Effector memory CD8-positive, alpha-beta T cell (primary cell): ENCODE measurements around the gene GNAS.

Experiments
- ATAC-seq: fragments of 150-1000 bp; cut with Tn5 transposase; replicated peaks from 2 replicates; pipeline ENCODE4 v1.10.0; 2021; ENCODE audit warnings: mild to moderate bottlenecking, moderate library complexity
- DNase-seq, 3 experiments: peaks; one replicate each; pipeline ENCODE4 v3.0.0; 2021
- H3K27ac Mint-ChIP-seq, 2 donors: one replicate each; pipeline ENCODE4 v1.8.0; 2022; ENCODE audit warnings: mild to moderate bottlenecking in 2 of 2, mixed read lengths in 2 of 2, moderate library complexity in 2 of 2
- H3K27me3 Mint-ChIP-seq, 2 donors: one replicate each; pipeline ENCODE4 v1.8.0; 2022; ENCODE audit warnings: mixed read lengths in 2 of 2
- H3K36me3 Mint-ChIP-seq: one replicate; pipeline ENCODE4 v1.8.0; 2022; ENCODE audit warnings: mild to moderate bottlenecking, moderate library complexity, mixed read lengths; ENCODE audit not compliant: insufficient read depth
- H3K4me1 Mint-ChIP-seq, 2 donors: one replicate each; pipeline ENCODE4 v1.8.0; 2022; ENCODE audit warnings: low read depth in 2 of 2, mixed read lengths in 2 of 2
- H3K4me3 Mint-ChIP-seq, 2 donors: one replicate each; pipeline ENCODE4 v1.8.0; 2022; ENCODE audit warnings: mild to moderate bottlenecking in 2 of 2, mixed read lengths in 2 of 2, moderate library complexity in 2 of 2
- H3K9me3 Mint-ChIP-seq, 2 donors: one replicate each; pipeline ENCODE4 v1.8.0; 2022; ENCODE audit warnings: mixed read lengths in 2 of 2

GNAS gene

DNA sequence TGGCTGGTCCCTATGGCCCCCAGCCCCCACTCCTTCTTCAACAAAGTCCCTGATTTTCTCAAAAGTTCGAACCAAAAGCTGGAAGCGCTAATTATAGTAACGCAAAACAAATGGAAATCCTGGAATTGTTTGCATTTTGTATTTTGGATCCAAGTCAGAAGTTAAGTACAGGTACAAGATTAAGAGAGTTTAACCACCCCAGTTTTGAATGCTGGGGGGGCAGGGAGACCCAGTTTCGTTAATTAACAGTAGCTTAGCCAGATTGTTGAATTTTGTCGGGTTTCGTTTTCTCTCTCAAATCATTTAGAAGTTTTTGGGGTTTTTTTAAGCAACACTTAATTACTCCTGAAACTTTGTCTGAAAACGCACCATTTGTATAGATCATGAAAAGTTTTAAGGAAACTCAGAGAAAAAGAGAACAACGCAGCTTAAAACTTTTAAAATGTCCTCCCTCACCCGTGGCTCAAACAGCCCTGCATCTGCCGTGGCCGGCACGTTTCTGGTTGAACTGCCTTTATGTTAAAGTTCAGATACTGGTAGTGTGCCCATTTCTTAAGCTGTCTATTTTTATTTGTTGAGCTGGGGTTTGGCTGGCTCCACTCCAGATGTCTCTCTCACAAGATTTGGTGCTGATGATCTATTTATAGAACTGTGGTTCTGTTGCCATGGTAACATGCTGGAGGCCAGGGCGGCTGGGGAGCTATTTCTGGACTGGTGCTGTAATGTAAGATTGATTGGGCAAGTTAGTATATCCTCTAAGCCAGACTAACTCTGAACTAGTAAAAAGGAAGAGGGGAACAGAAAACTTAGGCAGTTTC, 55.0 kb downstream of the GNAS start:
- ATAC-seq (peak; percentile 90), DNase-seq (peak; percentile 60 to 63 (median 63))
- H3K27me3 Mint-ChIP-seq, result no peaks in the 10 kb centered on the region
- no peaks in the 10 kb centered on the region for H3K9me3 Mint-ChIP-seq
- H3K27ac Mint-ChIP-seq, result peak overlapping the region; percentile 88 to 94
- H3K4me1 Mint-ChIP-seq, result peaks cover 46 to 57% of the 10 kb centered on the region in 2 donors
- H3K36me3 Mint-ChIP-seq, result peaks cover 95% of the 10 kb centered on the region
- peak overlapping the region; percentile 52 to 82 for H3K4me3 Mint-ChIP-seq

DNA sequence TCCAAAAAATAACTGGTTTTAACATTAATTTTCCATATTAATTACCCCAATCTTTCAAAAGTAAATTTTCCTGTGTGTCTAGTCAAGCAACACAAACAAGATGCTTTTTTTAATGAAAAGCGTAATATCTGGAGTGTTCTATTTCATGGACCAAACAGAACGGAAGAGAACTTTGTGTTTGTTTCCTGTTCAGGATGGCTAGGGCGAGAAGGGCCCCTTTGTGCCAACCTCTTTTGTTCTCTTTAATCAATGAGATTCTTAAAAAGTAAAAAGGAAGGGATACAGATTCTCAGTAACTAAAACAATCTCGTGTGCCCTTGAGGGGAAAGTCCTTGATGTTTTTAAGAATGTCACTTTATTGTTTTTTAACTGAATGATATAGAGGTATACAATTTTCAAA, 55.7 kb downstream of the GNAS start:
- H3K9me3 Mint-ChIP-seq, result no peaks in the 10 kb centered on the region
- H3K4me3 Mint-ChIP-seq, result peak overlapping the region; percentile 52 to 82
- ATAC-seq, result no peak
- no peak for DNase-seq
- H3K27me3 Mint-ChIP-seq, result no peaks in the 10 kb centered on the region
- peak overlapping the region; percentile 88 to 94 for H3K27ac Mint-ChIP-seq
- H3K4me1 Mint-ChIP-seq, result peaks cover 48 to 56% of the 10 kb centered on the region in 2 donors
- H3K36me3 Mint-ChIP-seq, result peaks cover 91% of the 10 kb centered on the region

DNA sequence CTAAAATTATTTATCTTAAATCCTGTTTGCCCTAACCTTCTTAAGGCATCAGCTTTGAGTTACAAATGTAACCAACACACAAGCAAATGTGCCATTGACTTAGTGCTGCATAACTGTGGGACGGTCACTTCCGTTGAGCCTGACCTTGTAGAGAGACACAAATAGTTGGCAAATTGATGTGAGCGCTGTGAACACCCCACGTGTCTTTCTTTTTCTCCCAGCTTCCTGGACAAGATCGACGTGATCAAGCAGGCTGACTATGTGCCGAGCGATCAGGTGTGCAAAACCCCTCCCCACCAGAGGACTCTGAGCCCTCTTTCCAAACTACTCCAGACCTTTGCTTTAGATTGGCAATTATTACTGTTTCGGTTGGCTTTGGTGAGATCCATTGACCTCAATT, 56.4 kb downstream of the GNAS start:
- DNase-seq (no peak), ATAC-seq (no peak)
- Mint-ChIP-seq H3K9me3 (no peaks in the 10 kb centered on the region), H3K4me3 (no peak overlapping the region), H3K27ac (peak overlapping the region in 1 of 2 donors; percentile 94), H3K27me3 (no peaks in the 10 kb centered on the region), H3K4me1 (peaks cover 43 to 50% of the 10 kb centered on the region in 2 donors), H3K36me3 (peaks cover 87% of the 10 kb centered on the region)

DNA sequence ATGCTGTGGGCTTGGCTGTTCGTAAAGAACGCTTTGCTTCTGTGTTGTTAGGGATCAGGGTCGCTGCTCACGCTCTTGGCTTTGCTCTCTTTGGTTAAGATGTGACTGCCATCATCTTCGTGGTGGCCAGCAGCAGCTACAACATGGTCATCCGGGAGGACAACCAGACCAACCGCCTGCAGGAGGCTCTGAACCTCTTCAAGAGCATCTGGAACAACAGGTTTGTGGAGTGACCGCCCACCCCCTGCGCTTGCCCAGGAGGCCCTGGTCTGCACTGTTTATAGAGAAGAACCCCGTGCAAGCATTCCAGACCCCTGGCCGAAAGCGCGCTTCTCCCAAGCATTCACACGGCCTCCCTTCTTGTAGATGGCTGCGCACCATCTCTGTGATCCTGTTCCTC, 57.1 kb downstream of the GNAS start:
- peaks cover 82% of the 10 kb centered on the region for H3K36me3 Mint-ChIP-seq
- H3K9me3 Mint-ChIP-seq, result no peaks in the 10 kb centered on the region
- no peak for ATAC-seq
- peaks cover 43 to 50% of the 10 kb centered on the region in 2 donors for H3K4me1 Mint-ChIP-seq
- H3K27me3 Mint-ChIP-seq, result no peaks in the 10 kb centered on the region
- no peak for DNase-seq
- peak overlapping the region in 1 of 2 donors; percentile 35 for H3K27ac Mint-ChIP-seq
- H3K4me3 Mint-ChIP-seq, result no peak overlapping the region

DNA sequence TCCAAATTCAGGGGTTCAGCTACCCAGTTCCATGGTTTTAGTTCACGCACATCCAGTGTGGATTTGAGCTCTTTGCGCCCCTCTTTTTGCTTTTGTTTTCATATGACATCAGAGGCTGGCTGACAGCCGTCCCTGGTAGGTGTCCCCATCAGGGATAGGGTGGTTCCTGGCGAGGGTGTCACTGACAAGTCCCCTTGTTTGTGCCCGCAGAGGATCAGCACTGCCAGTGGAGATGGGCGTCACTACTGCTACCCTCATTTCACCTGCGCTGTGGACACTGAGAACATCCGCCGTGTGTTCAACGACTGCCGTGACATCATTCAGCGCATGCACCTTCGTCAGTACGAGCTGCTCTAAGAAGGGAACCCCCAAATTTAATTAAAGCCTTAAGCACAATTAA, 58.0 kb downstream of the GNAS start:
- Mint-ChIP-seq H3K4me1 (peaks cover 40 to 43% of the 10 kb centered on the region in 2 donors), H3K36me3 (peaks cover 73% of the 10 kb centered on the region), H3K27ac (peak overlapping the region in 1 of 2 donors; percentile 38), H3K9me3 (no peaks in the 10 kb centered on the region), H3K27me3 (no peaks in the 10 kb centered on the region), H3K4me3 (no peak overlapping the region)
- ATAC-seq (no peak), DNase-seq (no peak)

DNA sequence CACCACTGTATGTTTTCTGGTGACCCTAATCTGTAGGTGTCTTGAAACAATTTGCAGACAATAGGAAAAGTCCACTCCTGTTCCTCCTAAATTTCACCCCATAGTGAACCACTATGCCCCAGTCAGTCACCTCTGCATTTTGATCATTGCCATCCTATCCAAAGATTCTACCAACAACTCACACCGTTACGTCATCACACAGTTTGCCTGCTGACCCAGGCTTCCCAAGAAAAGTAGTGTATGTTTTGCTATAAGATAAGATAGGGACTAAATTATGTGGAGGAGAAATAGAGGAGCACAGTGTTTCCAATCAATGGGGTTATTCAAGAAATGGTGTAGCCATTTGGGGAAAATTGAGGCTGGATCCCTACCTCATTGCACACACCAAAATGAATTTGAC, 58.8 kb downstream of the GNAS start:
- peak overlapping the region; percentile 64 to 75 for H3K27ac Mint-ChIP-seq
- peaks cover 34 to 36% of the 10 kb centered on the region in 2 donors for H3K4me1 Mint-ChIP-seq

DNA sequence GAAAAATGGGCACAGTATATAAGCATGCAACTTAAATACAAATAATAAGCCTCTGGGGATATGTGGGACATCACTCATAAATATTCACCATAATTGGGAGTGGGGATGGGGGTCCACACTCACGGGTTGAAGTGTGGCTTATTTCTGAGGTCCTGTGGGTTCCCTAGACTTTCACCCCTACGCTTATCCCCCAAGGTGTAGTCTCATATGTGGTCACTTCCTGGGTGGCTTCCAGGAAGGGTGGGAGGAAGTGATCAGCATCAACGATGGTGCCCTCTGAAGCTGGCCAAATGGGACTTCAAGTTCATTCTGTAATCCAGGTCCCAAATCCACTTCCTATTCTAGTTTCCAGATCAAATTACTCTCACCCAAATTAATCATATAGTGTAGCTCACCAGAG, 59.5 kb downstream of the GNAS start:
- Mint-ChIP-seq H3K27ac (peak overlapping the region in 1 of 2 donors; percentile 75), H3K4me1 (peaks cover 29% of the 10 kb centered on the region in 2 donors)
- ATAC-seq, result no peak

More for the DNA sequence above, 58.8 kb downstream of the GNAS start:
- no peak for ATAC-seq
- no peaks in the 10 kb centered on the region for H3K9me3 Mint-ChIP-seq
- H3K27me3 Mint-ChIP-seq, result no peaks in the 10 kb centered on the region
- H3K4me3 Mint-ChIP-seq, result peak overlapping the region in 1 of 2 donors; percentile 14
- peaks cover 67% of the 10 kb centered on the region for H3K36me3 Mint-ChIP-seq
- no peak for DNase-seq

DNA sequence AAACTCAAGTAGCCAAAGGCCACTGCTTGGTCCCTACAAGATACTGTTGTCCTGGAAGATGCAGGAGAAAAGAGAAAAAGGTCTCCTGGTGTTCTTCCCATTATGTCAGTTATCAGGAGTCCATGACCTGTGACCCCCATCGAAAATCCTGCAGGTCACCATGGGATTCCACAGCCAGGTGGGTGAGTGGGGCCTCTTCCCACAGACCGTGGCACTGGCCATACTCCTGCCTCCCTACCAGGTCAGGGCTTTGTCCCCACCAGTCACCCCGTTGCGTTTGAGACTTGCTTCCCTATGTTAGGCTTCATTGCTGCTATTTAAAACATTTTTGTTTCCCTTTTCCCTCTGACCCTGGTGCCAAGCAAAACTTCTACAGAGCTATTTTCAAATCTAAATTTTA, 60.6 kb downstream of the GNAS start:
- DNase-seq, result no peak
- Mint-ChIP-seq H3K4me1 (peaks cover 17 to 18% of the 10 kb centered on the region in 2 donors), H3K4me3 (no peak overlapping the region), H3K27ac (peak overlapping the region in 1 of 2 donors; percentile 75), H3K27me3 (no peaks in the 10 kb centered on the region), H3K9me3 (no peaks in the 10 kb centered on the region), H3K36me3 (peaks cover 49% of the 10 kb centered on the region)
- ATAC-seq, result no peak

More for the DNA sequence above, 59.5 kb downstream of the GNAS start:
- Mint-ChIP-seq H3K9me3 (no peaks in the 10 kb centered on the region), H3K27me3 (no peaks in the 10 kb centered on the region), H3K36me3 (peaks cover 60% of the 10 kb centered on the region), H3K4me3 (no peak overlapping the region)
- DNase-seq, result no peak

DNA sequence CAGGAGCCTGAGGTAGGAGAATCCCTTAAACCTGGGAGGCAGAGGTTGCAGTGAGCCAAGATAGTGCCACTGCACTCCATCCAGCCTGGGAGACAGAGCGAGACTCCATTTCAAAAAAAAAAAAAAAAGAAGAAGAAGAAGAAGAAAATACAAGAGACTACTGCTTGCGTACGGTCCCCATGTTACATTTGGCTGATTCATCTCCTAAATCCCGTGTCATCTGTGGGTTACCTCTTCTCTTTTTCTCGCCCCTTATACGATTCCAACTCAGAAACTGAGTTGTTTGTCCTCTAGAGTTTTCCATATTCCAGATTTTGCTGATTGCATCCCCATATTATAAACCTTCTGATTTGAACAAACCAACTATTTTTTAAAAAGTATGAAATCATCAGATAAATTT, 66.1 kb downstream of the GNAS start:
- H3K27me3 Mint-ChIP-seq, result no peaks in the 10 kb centered on the region
- H3K27ac Mint-ChIP-seq, result no peak overlapping the region
- no peaks in the 10 kb centered on the region for H3K4me1 Mint-ChIP-seq
- H3K36me3 Mint-ChIP-seq, result no peaks in the 10 kb centered on the region
- H3K4me3 Mint-ChIP-seq, result no peak overlapping the region
- ATAC-seq (no peak), DNase-seq (no peak)
- no peaks in the 10 kb centered on the region for H3K9me3 Mint-ChIP-seq

DNA sequence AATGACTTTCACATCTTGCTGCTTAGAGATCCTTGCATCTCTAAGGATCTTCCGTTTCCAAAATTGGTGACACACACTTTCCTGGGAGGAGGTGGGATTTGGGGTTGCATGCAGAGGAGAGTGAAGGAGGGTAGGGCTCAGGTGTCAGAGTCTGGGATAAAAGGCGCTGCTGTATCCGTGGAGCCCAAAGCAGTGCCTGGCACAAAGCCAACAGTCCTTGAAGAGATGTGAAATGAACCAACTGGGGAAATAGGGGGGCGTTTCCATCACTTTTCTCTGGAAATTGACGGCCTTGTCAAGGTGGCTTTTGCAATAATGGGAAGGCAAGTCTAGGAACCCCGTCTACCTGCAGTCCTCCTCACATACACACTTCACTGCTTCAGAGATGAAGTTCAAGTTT, 69.0 kb downstream of the GNAS start:
- no peaks in the 10 kb centered on the region for H3K27me3 Mint-ChIP-seq
- ATAC-seq (no peak), DNase-seq (no peak)
- H3K27ac Mint-ChIP-seq, result no peak overlapping the region
- H3K4me3 Mint-ChIP-seq, result no peak overlapping the region
- H3K4me1 Mint-ChIP-seq, result no peaks in the 10 kb centered on the region
- no peaks in the 10 kb centered on the region for H3K36me3 Mint-ChIP-seq
- no peaks in the 10 kb centered on the region for H3K9me3 Mint-ChIP-seq

DNA sequence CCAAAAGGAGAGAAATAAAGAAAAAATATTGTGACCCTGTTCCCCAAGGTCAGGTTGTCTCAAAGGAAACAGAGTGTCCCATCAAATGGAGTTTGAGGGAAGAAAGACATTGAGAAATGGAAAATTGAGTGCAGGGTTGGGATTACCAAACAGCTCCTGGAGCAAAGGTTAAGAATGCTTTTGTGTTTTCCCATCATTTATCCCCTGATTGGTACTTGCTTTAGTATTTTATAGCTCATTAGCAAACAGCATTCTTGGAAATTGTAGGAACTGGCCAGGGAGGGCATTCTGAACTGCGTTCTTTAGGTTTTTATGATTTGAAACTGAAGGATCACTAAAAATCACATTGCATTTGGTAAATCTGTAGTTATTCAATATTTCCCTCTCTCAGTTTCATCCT, 69.5 kb downstream of the GNAS start:
- DNase-seq (no peak), ATAC-seq (no peak)
- no peaks in the 10 kb centered on the region for H3K4me1 Mint-ChIP-seq
- H3K4me3 Mint-ChIP-seq, result no peak overlapping the region
- H3K9me3 Mint-ChIP-seq, result no peaks in the 10 kb centered on the region
- no peak overlapping the region for H3K27ac Mint-ChIP-seq
- no peaks in the 10 kb centered on the region for H3K27me3 Mint-ChIP-seq
- H3K36me3 Mint-ChIP-seq, result no peaks in the 10 kb centered on the region

DNA sequence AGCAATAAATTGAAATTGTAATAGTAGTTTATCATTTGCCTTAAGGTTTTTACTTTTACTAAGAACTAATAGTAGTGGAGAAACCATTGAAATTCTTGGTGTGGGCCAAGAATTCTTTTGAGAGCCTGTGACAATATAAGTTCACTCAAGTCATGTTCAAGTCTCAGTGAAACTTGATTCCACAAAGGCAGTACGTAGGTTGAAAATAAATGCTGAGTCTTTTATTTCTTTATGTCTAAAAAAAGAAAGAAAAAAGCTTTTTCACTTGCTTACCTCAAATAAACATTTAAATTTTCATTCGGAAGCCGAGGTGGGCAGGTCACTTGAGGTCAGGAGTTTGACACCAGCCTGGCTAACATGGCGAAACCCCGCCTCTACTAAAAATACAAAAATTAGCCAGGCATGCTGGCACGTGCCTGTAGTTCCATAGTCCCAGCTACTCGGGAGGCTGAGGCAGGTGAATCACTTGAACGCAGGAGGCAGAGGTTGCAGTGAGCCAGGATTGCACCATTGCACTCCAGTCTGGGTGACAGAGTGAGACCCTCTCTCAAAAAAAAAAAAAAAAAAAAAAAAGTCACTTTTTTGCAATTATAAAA, 70.7 kb downstream of the GNAS start:
- Mint-ChIP-seq H3K27me3 (no peaks in the 10 kb centered on the region), H3K36me3 (no peaks in the 10 kb centered on the region), H3K4me3 (no peak overlapping the region), H3K27ac (no peak overlapping the region), H3K9me3 (no peaks in the 10 kb centered on the region), H3K4me1 (no peaks in the 10 kb centered on the region)
- DNase-seq, result no peak
- ATAC-seq, result no peak

DNA sequence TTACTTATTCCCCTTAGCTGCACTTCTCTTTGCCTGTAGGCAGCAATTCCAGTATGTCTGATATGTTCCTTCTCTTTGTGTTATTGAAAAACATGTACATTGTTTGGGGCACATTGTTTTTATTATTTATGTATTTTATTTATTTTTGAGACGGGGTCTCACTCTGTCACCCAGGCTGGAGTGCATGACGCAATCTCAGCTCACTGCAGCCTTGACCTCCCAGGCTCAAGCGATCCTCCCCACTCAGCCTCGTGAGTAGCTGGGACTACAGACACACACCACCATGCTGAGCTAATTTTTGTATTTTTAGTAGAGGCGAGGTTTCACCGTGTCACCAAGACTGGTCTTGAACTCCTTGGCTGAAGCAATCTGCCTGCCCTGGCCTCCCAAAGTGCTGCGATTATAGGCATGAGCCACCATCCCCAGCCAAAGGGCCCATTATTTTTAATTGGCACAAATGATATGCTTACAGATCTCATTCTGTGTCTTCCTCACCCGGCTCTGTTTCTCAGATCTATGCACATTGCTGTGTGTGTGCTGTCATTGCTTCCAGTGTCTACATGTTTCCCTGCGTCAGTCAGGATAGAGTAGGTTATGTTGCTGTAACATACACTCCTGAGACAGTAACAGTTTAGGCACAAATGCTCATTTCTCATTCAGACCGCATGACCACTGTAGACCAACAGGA, 74.4 kb downstream of the GNAS start:
- Mint-ChIP-seq H3K27ac (no peak overlapping the region), H3K36me3 (no peaks in the 10 kb centered on the region), H3K27me3 (peaks cover 21 to 34% of the 10 kb centered on the region in 2 donors), H3K9me3 (no peaks in the 10 kb centered on the region), H3K4me1 (no peaks in the 10 kb centered on the region), H3K4me3 (no peak overlapping the region)
- DNase-seq (no peak), ATAC-seq (no peak)
